ENCODE measurements around the gene RAB3GAP2.
"Not testable (repeated sequence)": the region's sequence is repeated elsewhere in the genome, so short reads cannot be mapped to it uniquely, and the experiment has no call there.

RAB3GAP2 gene

GRCh38 chr1:220195701-220196100 is 76.6 kb downstream of the RAB3GAP2 start:
- no peak for DNase-seq

- peak; percentile 4 to 28 for DNase-seq
These were observed 82.4 kb downstream of the RAB3GAP2 start for GRCh38 chr1:220189750-220190347.

- no peak for DNase-seq
These were observed 83.7 kb downstream of the RAB3GAP2 start for GRCh38 chr1:220188538-220188937.

- DNase-seq: no peak
These were observed 85.5 kb downstream of the RAB3GAP2 start for GRCh38 chr1:220186752-220187151.

- no peak for DNase-seq
These were observed 87.7 kb downstream of the RAB3GAP2 start for GRCh38 chr1:220184506-220184905.

GRCh38 chr1:220182656-220183055 is 89.6 kb downstream of the RAB3GAP2 start:
- no peak for DNase-seq

- no peak for DNase-seq
These were observed 90.1 kb downstream of the RAB3GAP2 start for GRCh38 chr1:220182111-220182510.

- no peak for DNase-seq
These were observed 95.7 kb downstream of the RAB3GAP2 start for GRCh38 chr1:220176540-220176939.

- DNase-seq: no peak
These were observed 101.3 kb downstream of the RAB3GAP2 start for GRCh38 chr1:220170836-220171526.

- DNase-seq: not testable (repeated sequence)
These were observed 102.4 kb downstream of the RAB3GAP2 start for GRCh38 chr1:220169887-220170286.

- no peak for DNase-seq
These were observed 105.4 kb downstream of the RAB3GAP2 start for GRCh38 chr1:220166853-220167252.

- DNase-seq: no peak
These were observed 107.7 kb downstream of the RAB3GAP2 start for GRCh38 chr1:220164517-220164916.

- no peak for DNase-seq
These were observed 108.1 kb downstream of the RAB3GAP2 start for GRCh38 chr1:220164116-220164515.

GRCh38 chr1:220160027-220160426 is 112.2 kb downstream of the RAB3GAP2 start:
- DNase-seq: no peak

GRCh38 chr1:220159041-220159440 is 113.2 kb downstream of the RAB3GAP2 start:
- no peak for DNase-seq

GRCh38 chr1:220158530-220158929 is 113.7 kb downstream of the RAB3GAP2 start:
- DNase-seq: not testable (repeated sequence)

GRCh38 chr1:220157738-220158137 is 114.5 kb downstream of the RAB3GAP2 start:
- DNase-seq: no peak

GRCh38 chr1:220156620-220157146 is 115.6 kb downstream of the RAB3GAP2 start:
- DNase-seq: no peak

GRCh38 chr1:220153147-220153546 is 119.1 kb downstream of the RAB3GAP2 start:
- DNase-seq: no peak

- DNase-seq: no peak
These were observed 120.8 kb downstream of the RAB3GAP2 start for GRCh38 chr1:220151454-220151853.

- DNase-seq: no peak
These were observed 122.5 kb downstream of the RAB3GAP2 start for GRCh38 chr1:220149742-220150141.

GRCh38 chr1:220144051-220144450 is 128.2 kb downstream of the RAB3GAP2 start:
- DNase-seq: no peak

- no peak for DNase-seq
These were observed 132.3 kb downstream of the RAB3GAP2 start for GRCh38 chr1:220139966-220140365.

GRCh38 chr1:220137019-220137786 is 135.1 kb downstream of the RAB3GAP2 start:
- DNase-seq: peak in 1 of 2 donors; percentile 5

Measured in inflammatory macrophage treated with lipopolysaccharide for 1 hour (primary cell).